Lower lobe of right lung (tissue), 2 donors: ENCODE data around the gene CNKSR1. TPM values are rescaled to one million over a fixed set of nuclear protein-coding genes. Genes with fewer than 3 reads are reported as not detected.
A peak's percentile ranks its signal among the peaks of the same experiment; 100 is the strongest.

ENCODE experiments used
- ATAC-seq, 2 donors: fragments of 200-7000 bp; cut with Tn5 transposase; one replicate each; pipeline ENCODE4 v1.9.1; 2020 to 2022; ENCODE audit warnings: mild to moderate bottlenecking in 2 of 2, moderate library complexity in 2 of 2
- DNase-seq: peaks from one replicate; pipeline ENCODE4 v3.0.0-alpha.2; 2020
- H3K27ac ChIP-seq: fragments of 200-600 bp; one replicate; pipeline ENCODE4 v1.8.0; 2022
- H3K27me3 ChIP-seq: fragments of 200-600 bp; one replicate; pipeline ENCODE4 v1.8.0; 2022; ENCODE audit warnings: low read depth
- H3K36me3 ChIP-seq: fragments of 200-600 bp; one replicate; pipeline ENCODE4 v1.8.0; 2022; ENCODE audit warnings: mild to moderate bottlenecking
- H3K4me1 ChIP-seq: fragments of 200-600 bp; one replicate; pipeline ENCODE4 v1.8.0; 2022
- H3K4me3 ChIP-seq: fragments of 200-600 bp; one replicate; pipeline ENCODE4 v1.8.0; 2022; ENCODE audit warnings: mild to moderate bottlenecking
- H3K9me3 ChIP-seq: fragments of 200-600 bp; one replicate; pipeline ENCODE4 v1.8.0; 2022
- intact Hi-C: fragments of 100-400 bp; cut with DNase I; formaldehyde crosslinking; loops from one replicate; pipeline ENCODE4 v1.11.0; 2022
- total RNA-seq: library from RNA; stranded (reverse); fragmentation: NEBNext Ultra II Directional; extraction: Animal tissue kit (Norgen Biotek cat#: 25700); gene quantifications from one replicate; pipeline ENCODE4 v1.2.1, GENCODE V29; 2021
- TF ChIP-seq, protein P1 (sequence below): fragments of 200-600 bp; IDR thresholded peaks from one replicate; pipeline ENCODE4 v1.8.0; 2022; ENCODE audit warnings: antibody characterized with exemption, mild to moderate bottlenecking
- donor health status: DM: no; HTN: yes; CAD: no; lungs with severe emphysema.

CNKSR1 gene
- total RNA-seq, 1 donor from 2014 or later = 25.0 TPM

- ATAC-seq (no peak), DNase-seq (no peak)
- Histone ChIP-seq H3K27ac (no peak overlapping the region), H3K4me1 (peaks cover 27% of the 10 kb centered on the region), H3K36me3 (no peaks in the 10 kb centered on the region), H3K9me3 (no peaks in the 10 kb centered on the region), H3K4me3 (no peak overlapping the region), H3K27me3 (no peaks in the 10 kb centered on the region)
- intact Hi-C loops = no loop called here
- TF ChIP-seq, protein P1, sequence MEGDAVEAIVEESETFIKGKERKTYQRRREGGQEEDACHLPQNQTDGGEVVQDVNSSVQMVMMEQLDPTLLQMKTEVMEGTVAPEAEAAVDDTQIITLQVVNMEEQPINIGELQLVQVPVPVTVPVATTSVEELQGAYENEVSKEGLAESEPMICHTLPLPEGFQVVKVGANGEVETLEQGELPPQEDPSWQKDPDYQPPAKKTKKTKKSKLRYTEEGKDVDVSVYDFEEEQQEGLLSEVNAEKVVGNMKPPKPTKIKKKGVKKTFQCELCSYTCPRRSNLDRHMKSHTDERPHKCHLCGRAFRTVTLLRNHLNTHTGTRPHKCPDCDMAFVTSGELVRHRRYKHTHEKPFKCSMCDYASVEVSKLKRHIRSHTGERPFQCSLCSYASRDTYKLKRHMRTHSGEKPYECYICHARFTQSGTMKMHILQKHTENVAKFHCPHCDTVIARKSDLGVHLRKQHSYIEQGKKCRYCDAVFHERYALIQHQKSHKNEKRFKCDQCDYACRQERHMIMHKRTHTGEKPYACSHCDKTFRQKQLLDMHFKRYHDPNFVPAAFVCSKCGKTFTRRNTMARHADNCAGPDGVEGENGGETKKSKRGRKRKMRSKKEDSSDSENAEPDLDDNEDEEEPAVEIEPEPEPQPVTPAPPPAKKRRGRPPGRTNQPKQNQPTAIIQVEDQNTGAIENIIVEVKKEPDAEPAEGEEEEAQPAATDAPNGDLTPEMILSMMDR = no peak
Measured at GRCh38 chr1:26166719-26167281, 10.5 kb upstream of the CNKSR1 start.

DNA sequence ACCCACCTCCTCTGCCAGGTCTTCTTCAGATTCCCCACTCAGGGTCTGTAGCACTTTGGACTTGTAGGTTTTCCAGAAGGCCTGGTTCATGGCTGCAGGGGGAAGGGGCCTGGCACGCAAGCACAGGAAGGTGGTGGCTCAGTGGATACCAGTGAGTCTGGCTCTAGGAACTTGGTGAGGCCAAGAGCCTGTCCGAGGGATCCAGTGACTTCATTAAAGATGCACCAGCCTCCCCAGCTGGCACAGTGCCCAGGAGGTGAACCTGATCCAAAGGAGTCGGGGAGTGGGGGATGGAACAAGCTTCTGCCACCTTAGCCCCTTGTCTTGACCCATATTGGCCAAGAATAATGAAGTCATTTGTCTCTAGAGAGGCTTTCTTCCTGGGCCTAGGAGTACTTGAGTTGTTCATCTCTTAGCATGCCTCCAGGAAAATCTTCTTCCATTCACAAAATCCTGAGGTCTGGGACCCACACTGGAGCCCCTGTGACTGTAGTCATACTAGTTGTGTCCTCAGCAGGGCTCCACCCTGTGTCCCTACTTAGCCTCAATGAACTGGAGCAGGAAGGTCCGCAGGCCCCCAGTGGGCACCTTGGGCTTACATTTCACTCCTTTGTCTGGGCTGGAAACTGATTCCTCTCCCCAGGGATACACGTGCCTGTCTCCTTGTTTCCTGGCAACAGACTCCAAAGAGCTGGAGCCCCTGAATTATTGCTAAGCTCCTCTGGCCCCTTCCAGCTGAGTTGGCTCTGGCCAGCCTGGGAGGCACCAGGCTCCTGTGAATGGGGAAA lies 8.7 kb upstream of the CNKSR1 start, which contains the start of gene C1orf232:
Gene C1orf232 (minus strand): TSS at position 554 of the 788 bp plus-strand sequence. CDS start 464 bp downstream, at position 90.
- intact Hi-C loops = no loop called here

GRCh38 chr1:26169198-26169554 lies 8.1 kb upstream of the CNKSR1 start:
- no peak for DNase-seq
- Histone ChIP-seq H3K4me1 (peaks cover 14% of the 10 kb centered on the region), H3K27me3 (no peaks in the 10 kb centered on the region), H3K4me3 (peak overlapping the region; percentile 98), H3K36me3 (no peaks in the 10 kb centered on the region), H3K9me3 (no peaks in the 10 kb centered on the region), H3K27ac (peak overlapping the region; percentile 85)
- TF ChIP-seq, protein P1 = no peak
- intact Hi-C loops = no loop called here
- ATAC-seq = no peak

More for the DNA sequence above, 8.7 kb upstream of the CNKSR1 start, which contains the start of gene C1orf232:
- Histone ChIP-seq H3K4me3 (peak within 1 kb of the TSS; percentile 98), H3K9me3 (no peaks in the 10 kb centered on the region), H3K36me3 (no peaks in the 10 kb centered on the region), H3K27ac (peak within 1 kb of the TSS; percentile 85), H3K4me1 (peaks cover 20% of the 10 kb centered on the region), H3K27me3 (no peaks in the 10 kb centered on the region)
- ATAC-seq = no peak
- TF ChIP-seq, protein P1 = no peak
- no peak for DNase-seq

GRCh38 chr1:26169669-26170471 lies 7.4 kb upstream of the CNKSR1 start, which contains the start of gene ZNF593:
TSS of gene ZNF593 (plus strand) at chr1:26169908. CDS start at chr1:26169984, 76 bp downstream.
- Histone ChIP-seq H3K27ac (peak within 1 kb of the TSS; percentile 85), H3K36me3 (no peaks in the 10 kb centered on the region), H3K4me1 (peaks cover 10% of the 10 kb centered on the region), H3K27me3 (no peaks in the 10 kb centered on the region), H3K9me3 (no peaks in the 10 kb centered on the region), H3K4me3 (peak within 1 kb of the TSS; percentile 98)
- intact Hi-C loops = no loop called here
- TF ChIP-seq, protein P1 = peak; percentile 89
- DNase-seq (peak; percentile 96), ATAC-seq (peak; percentile 97 to 98)

DNA sequence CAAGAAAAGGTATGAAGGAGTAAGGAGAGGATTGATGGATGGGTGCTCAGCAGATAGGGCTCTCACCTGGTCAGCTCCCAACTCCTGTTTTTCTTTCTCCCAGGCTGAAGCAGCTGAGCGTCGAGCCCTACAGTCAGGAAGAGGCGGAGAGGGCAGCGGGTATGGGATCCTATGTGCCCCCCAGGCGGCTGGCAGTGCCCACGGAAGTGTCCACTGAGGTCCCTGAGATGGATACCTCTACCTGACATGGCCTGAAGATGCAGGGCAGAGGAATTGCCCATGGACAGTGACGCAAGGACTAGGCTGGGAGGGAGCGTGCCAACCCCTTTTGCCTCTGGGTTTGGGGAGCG lies 6.8 kb upstream of the CNKSR1 start:
- DNase-seq = no peak
- no peaks in the 10 kb centered on the region for H3K36me3 ChIP-seq
- H3K27ac ChIP-seq = peak overlapping the region; percentile 85
- intact Hi-C loops = no loop called here
- peaks cover 10% of the 10 kb centered on the region for H3K4me1 ChIP-seq
- H3K27me3 ChIP-seq = no peaks in the 10 kb centered on the region
- ATAC-seq = no peak
- no peaks in the 10 kb centered on the region for H3K9me3 ChIP-seq
- TF ChIP-seq, protein P1 = no peak
- peak overlapping the region; percentile 98 for H3K4me3 ChIP-seq
